Measurements from ENCODE around the gene ACVR1. TPM values are rescaled to one million over a fixed set of nuclear protein-coding genes. Genes with fewer than 3 reads are reported as not detected.

ACVR1 gene
- total RNA-seq, 1 donor from 2014 or later: 27.1 TPM

- intact Hi-C loops (cut with micrococcal nuclease): no loop called here
- no peaks in the 10 kb centered on the region for H3K27me3 Mint-ChIP-seq (ENCODE audit: low read depth)
- peaks cover 61% of the 10 kb centered on the region for H3K36me3 Mint-ChIP-seq (ENCODE audit: low read depth)
Observed at GRCh38 chr2:157813467-157813866, 62.7 kb downstream of the ACVR1 start.

DNA sequence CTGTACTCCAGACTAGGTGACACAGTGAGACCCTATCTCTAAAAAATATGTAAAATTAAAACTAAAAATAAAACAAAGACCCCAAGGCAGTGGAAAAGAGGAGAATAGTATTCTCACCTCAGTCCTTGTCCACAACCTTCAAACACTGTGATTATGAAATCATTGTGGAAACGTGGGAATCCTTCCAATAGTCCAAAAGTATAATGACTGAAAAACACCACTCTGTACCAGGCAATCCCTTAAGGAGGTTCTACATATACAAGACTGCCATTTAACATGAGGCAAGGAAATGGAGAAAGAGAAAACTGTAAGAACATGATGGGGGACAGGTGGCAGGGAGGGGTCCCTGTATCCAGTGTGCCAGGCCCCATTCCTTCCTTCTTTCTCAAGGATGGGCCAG lies 66.1 kb downstream of the ACVR1 start:
- Mint-ChIP-seq H3K4me3 (ENCODE audit: low read depth) (no peak overlapping the region), H3K36me3 (ENCODE audit: low read depth) (peaks cover 54% of the 10 kb centered on the region), H3K9me3 (no peaks in the 10 kb centered on the region), H3K4me1 (ENCODE audit: low read depth) (peaks cover 43% of the 10 kb centered on the region), H3K27me3 (ENCODE audit: low read depth) (no peaks in the 10 kb centered on the region), H3K27ac (no peak overlapping the region)
- no peak for DNase-seq (ENCODE audit: low spot score)
- intact Hi-C loops (cut with micrococcal nuclease): no loop called here

More at GRCh38 chr2:157813467-157813866, 62.7 kb downstream of the ACVR1 start:
- DNase-seq (ENCODE audit: low spot score): no peak
- Mint-ChIP-seq H3K4me1 (ENCODE audit: low read depth) (peaks cover 20% of the 10 kb centered on the region), H3K9me3 (no peaks in the 10 kb centered on the region), H3K27ac (no peak overlapping the region), H3K4me3 (ENCODE audit: low read depth) (no peak overlapping the region)

DNA sequence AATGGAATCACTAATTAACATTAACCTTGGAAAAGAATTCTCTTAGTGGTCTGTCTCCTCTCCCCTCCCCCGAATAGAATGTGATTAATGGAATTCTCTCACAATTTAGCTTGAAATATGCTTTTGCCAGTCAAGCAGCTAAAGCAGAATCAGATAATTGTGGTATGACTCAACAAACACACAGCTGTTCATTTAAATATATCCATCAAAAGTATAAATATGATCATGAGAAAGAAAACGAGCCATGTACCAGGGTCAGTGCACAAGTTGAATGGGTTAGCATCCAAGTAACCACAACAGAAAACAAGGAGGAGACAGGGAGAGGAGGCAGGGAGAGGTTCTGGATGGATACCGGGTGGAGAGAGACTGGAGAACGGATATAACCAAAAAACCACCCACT lies 66.9 kb downstream of the ACVR1 start:
- Mint-ChIP-seq H3K36me3 (ENCODE audit: low read depth) (peaks cover 54% of the 10 kb centered on the region), H3K27ac (peak overlapping the region; percentile 13), H3K4me3 (ENCODE audit: low read depth) (no peak overlapping the region), H3K9me3 (no peaks in the 10 kb centered on the region), H3K27me3 (ENCODE audit: low read depth) (no peaks in the 10 kb centered on the region), H3K4me1 (ENCODE audit: low read depth) (peaks cover 49% of the 10 kb centered on the region)
- DNase-seq (ENCODE audit: low spot score): no peak
- intact Hi-C loops (cut with micrococcal nuclease): no loop called here

- H3K9me3 Mint-ChIP-seq: no peaks in the 10 kb centered on the region
- H3K36me3 Mint-ChIP-seq (ENCODE audit: low read depth): peaks cover 46% of the 10 kb centered on the region
- H3K27ac Mint-ChIP-seq: no peak overlapping the region
Observed at GRCh38 chr2:157808421-157808820, 67.7 kb downstream of the ACVR1 start.

GRCh38 chr2:157806426-157807077 lies 69.6 kb downstream of the ACVR1 start:
- H3K27me3 Mint-ChIP-seq (ENCODE audit: low read depth): no peaks in the 10 kb centered on the region

More at GRCh38 chr2:157808421-157808820, 67.7 kb downstream of the ACVR1 start:
- DNase-seq (ENCODE audit: low spot score): no peak
- intact Hi-C loops (cut with micrococcal nuclease): no loop called here
- no peak overlapping the region for H3K4me3 Mint-ChIP-seq (ENCODE audit: low read depth)
- H3K4me1 Mint-ChIP-seq (ENCODE audit: low read depth): peaks cover 49% of the 10 kb centered on the region
- H3K27me3 Mint-ChIP-seq (ENCODE audit: low read depth): no peaks in the 10 kb centered on the region

GRCh38 chr2:157805519-157805918 lies 70.6 kb downstream of the ACVR1 start:
- Mint-ChIP-seq H3K27ac (no peak overlapping the region), H3K36me3 (ENCODE audit: low read depth) (peaks cover 39% of the 10 kb centered on the region), H3K4me3 (ENCODE audit: low read depth) (no peak overlapping the region), H3K4me1 (ENCODE audit: low read depth) (peaks cover 42% of the 10 kb centered on the region), H3K9me3 (no peaks in the 10 kb centered on the region), H3K27me3 (ENCODE audit: low read depth) (no peaks in the 10 kb centered on the region)
- intact Hi-C loops (cut with micrococcal nuclease): loop anchor here (1.0 to 2.0 kb wide), 2 partner anchors 23 to 63 kb away; no protein-coding TSS in a partner anchor
- DNase-seq (ENCODE audit: low spot score): no peak

More at GRCh38 chr2:157806426-157807077, 69.6 kb downstream of the ACVR1 start:
- peak overlapping the region; percentile 41 for H3K27ac Mint-ChIP-seq
- peaks cover 46% of the 10 kb centered on the region for H3K4me1 Mint-ChIP-seq (ENCODE audit: low read depth)
- intact Hi-C loops (cut with micrococcal nuclease): no loop called here
- no peaks in the 10 kb centered on the region for H3K9me3 Mint-ChIP-seq
- no peak overlapping the region for H3K4me3 Mint-ChIP-seq (ENCODE audit: low read depth)
- peaks cover 45% of the 10 kb centered on the region for H3K36me3 Mint-ChIP-seq (ENCODE audit: low read depth)
- no peak for DNase-seq (ENCODE audit: low spot score)

DNA sequence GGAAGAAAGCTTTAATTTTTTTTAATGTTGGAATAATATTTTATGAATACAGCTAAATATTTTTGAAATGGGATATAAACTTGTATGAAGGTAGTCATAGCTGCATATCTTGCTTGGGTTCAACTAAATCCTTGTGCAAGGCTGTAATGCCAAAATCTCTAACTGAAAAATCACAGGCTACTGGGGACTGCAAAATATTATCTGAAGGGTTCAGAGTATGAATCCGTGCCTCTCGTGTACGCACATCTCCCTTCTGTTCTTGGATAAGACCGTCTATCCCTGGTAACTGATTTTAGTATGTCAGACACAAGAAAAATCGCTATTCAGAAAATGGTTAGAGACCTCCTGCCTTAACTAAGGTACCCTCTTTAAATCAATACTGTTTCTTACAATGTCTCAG lies 71.8 kb downstream of the ACVR1 start:
- peaks cover 42% of the 10 kb centered on the region for H3K36me3 Mint-ChIP-seq (ENCODE audit: low read depth)
- H3K4me1 Mint-ChIP-seq (ENCODE audit: low read depth): peaks cover 45% of the 10 kb centered on the region
- H3K27me3 Mint-ChIP-seq (ENCODE audit: low read depth): no peaks in the 10 kb centered on the region
- no peak overlapping the region for H3K27ac Mint-ChIP-seq
- DNase-seq (ENCODE audit: low spot score): no peak
- H3K9me3 Mint-ChIP-seq: no peaks in the 10 kb centered on the region
- intact Hi-C loops (cut with micrococcal nuclease): loop anchor here (2.0 kb wide), 1 partner anchor 64 kb away; no protein-coding TSS in a partner anchor
- H3K4me3 Mint-ChIP-seq (ENCODE audit: low read depth): no peak overlapping the region

GRCh38 chr2:157803952-157804351 lies 72.2 kb downstream of the ACVR1 start:
- Mint-ChIP-seq H3K27ac (no peak overlapping the region), H3K4me3 (ENCODE audit: low read depth) (no peak overlapping the region), H3K9me3 (no peaks in the 10 kb centered on the region), H3K36me3 (ENCODE audit: low read depth) (peaks cover 41% of the 10 kb centered on the region), H3K4me1 (ENCODE audit: low read depth) (peaks cover 43% of the 10 kb centered on the region), H3K27me3 (ENCODE audit: low read depth) (no peaks in the 10 kb centered on the region)
- no peak for DNase-seq (ENCODE audit: low spot score)
- intact Hi-C loops (cut with micrococcal nuclease): loop anchor here (2.0 kb wide), 1 partner anchor 65 kb away; no protein-coding TSS in a partner anchor

DNA sequence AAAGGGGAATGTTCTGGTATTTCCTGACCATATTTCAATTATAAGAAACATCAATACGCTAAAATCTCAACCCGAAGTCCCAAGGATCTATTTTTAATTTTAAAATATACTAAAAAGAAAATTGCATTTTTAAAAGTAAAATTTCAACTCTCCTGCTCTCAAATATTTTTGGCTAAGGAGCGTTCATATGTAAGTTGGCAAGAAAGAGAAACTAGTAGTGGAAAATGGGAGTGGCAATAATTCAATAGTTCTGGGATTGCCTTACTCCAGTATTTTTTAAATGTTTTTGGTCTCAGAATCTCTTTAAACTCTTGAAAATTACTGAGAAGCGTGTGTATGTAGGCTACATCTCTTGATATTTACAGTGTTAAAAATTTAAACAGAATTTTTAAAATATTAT lies 72.7 kb downstream of the ACVR1 start:
- peaks cover 41% of the 10 kb centered on the region for H3K36me3 Mint-ChIP-seq (ENCODE audit: low read depth)
- intact Hi-C loops (cut with micrococcal nuclease): no loop called here
- no peaks in the 10 kb centered on the region for H3K27me3 Mint-ChIP-seq (ENCODE audit: low read depth)
- H3K4me3 Mint-ChIP-seq (ENCODE audit: low read depth): no peak overlapping the region
- H3K27ac Mint-ChIP-seq: no peak overlapping the region
- no peak for DNase-seq (ENCODE audit: low spot score)
- no peaks in the 10 kb centered on the region for H3K9me3 Mint-ChIP-seq
- H3K4me1 Mint-ChIP-seq (ENCODE audit: low read depth): peaks cover 42% of the 10 kb centered on the region

- H3K27ac Mint-ChIP-seq: no peak overlapping the region
- intact Hi-C loops (cut with micrococcal nuclease): no loop called here
- H3K4me1 Mint-ChIP-seq (ENCODE audit: low read depth): peaks cover 25% of the 10 kb centered on the region
- peaks cover 38% of the 10 kb centered on the region for H3K36me3 Mint-ChIP-seq (ENCODE audit: low read depth)
- no peak for DNase-seq (ENCODE audit: low spot score)
- no peaks in the 10 kb centered on the region for H3K9me3 Mint-ChIP-seq
- H3K4me3 Mint-ChIP-seq (ENCODE audit: low read depth): no peak overlapping the region
- no peaks in the 10 kb centered on the region for H3K27me3 Mint-ChIP-seq (ENCODE audit: low read depth)
Observed at GRCh38 chr2:157800838-157801495, 75.2 kb downstream of the ACVR1 start.

GRCh38 chr2:157793053-157793612 lies 83.0 kb downstream of the ACVR1 start:
- Mint-ChIP-seq H3K4me3 (ENCODE audit: low read depth) (no peak overlapping the region), H3K27ac (peak overlapping the region; percentile 34), H3K36me3 (ENCODE audit: low read depth) (peaks cover 36% of the 10 kb centered on the region), H3K4me1 (ENCODE audit: low read depth) (peaks cover 27% of the 10 kb centered on the region), H3K9me3 (no peaks in the 10 kb centered on the region), H3K27me3 (ENCODE audit: low read depth) (no peaks in the 10 kb centered on the region)
- DNase-seq (ENCODE audit: low spot score): no peak
- intact Hi-C loops (cut with micrococcal nuclease): no loop called here

- Mint-ChIP-seq H3K4me3 (ENCODE audit: low read depth) (no peak overlapping the region), H3K36me3 (ENCODE audit: low read depth) (peaks cover 34% of the 10 kb centered on the region), H3K27me3 (ENCODE audit: low read depth) (no peaks in the 10 kb centered on the region), H3K27ac (peak overlapping the region; percentile 34), H3K9me3 (no peaks in the 10 kb centered on the region), H3K4me1 (ENCODE audit: low read depth) (peaks cover 33% of the 10 kb centered on the region)
- intact Hi-C loops (cut with micrococcal nuclease): no loop called here
- no peak for DNase-seq (ENCODE audit: low spot score)
Observed at GRCh38 chr2:157792335-157793052, 83.6 kb downstream of the ACVR1 start.
